Stomach smooth muscle (tissue), 2 donors: ENCODE results near the gene SP3.

Source experiments
- H3K27ac ChIP-seq: one replicate; pipeline ENCODE4 v1.7.0; 2013; ENCODE audit warnings: mild to moderate bottlenecking, low read length, inconsistent platforms
- H3K27me3 ChIP-seq, 2 donors: one replicate each; pipeline ENCODE4 v1.7.0; 2013; ENCODE audit warnings: low read length in 2 of 2; ENCODE audit not compliant: insufficient read depth in 2 of 2, control insufficient read depth in 1 of 2
- H3K36me3 ChIP-seq, 2 donors: one replicate each; pipeline ENCODE4 v1.7.0; 2013; ENCODE audit warnings: low read length in 2 of 2; ENCODE audit not compliant: control insufficient read depth in 2 of 2, insufficient read depth in 2 of 2
- H3K4me1 ChIP-seq: one replicate; pipeline ENCODE4 v1.7.0; 2013; ENCODE audit warnings: low read length; ENCODE audit not compliant: control insufficient read depth, insufficient read depth
- H3K4me3 ChIP-seq, 2 donors: one replicate each; pipeline ENCODE4 v1.7.0; 2013; ENCODE audit warnings: low read length in 2 of 2
- H3K9ac ChIP-seq, 2 donors: one replicate each; pipeline ENCODE4 v1.7.0; 2013; ENCODE audit warnings: low read length in 2 of 2, mild to moderate bottlenecking in 1 of 2
- H3K9me3 ChIP-seq, 2 donors: one replicate each; pipeline ENCODE4 v1.7.0; 2013; ENCODE audit warnings: low read length in 2 of 2; ENCODE audit not compliant: control insufficient read depth in 2 of 2
- donor health status: healthy.
- donor health status: Pancreatic carcinoma.

SP3 gene

DNA sequence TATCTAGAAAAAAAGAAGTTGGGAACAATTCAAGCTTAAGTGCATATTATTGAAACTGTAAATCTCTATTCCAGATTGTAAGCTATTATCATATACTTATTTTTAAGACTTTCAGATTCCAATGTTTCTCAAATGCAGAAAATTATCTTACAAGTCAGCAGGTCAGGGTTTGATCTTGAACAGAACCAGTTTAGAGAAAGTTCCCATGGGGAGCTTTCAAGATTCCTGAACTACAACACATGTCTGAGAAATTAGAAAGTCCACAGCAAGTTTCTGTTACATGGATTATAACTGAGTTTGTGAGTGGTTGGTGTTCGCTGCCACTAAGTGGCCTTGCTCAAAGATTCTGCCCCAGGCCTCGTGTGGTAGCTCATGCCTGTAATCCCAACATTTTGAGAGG is 31.6 kb upstream of the SP3 start:
- Histone ChIP-seq H3K4me3 (no peak overlapping the region), H3K27ac (peak overlapping the region; percentile 50), H3K9ac (no peak overlapping the region), H3K36me3 (no peaks in the 10 kb centered on the region), H3K9me3 (no peaks in the 10 kb centered on the region), H3K27me3 (no peaks in the 10 kb centered on the region), H3K4me1 (peaks cover 27% of the 10 kb centered on the region)

GRCh38 chr2:173993459-173993858 is 28.3 kb upstream of the SP3 start:
- Histone ChIP-seq H3K4me1 (peaks cover 40% of the 10 kb centered on the region), H3K36me3 (no peaks in the 10 kb centered on the region), H3K4me3 (no peak overlapping the region), H3K27me3 (no peaks in the 10 kb centered on the region), H3K9ac (no peak overlapping the region), H3K9me3 (no peaks in the 10 kb centered on the region), H3K27ac (no peak overlapping the region)

DNA sequence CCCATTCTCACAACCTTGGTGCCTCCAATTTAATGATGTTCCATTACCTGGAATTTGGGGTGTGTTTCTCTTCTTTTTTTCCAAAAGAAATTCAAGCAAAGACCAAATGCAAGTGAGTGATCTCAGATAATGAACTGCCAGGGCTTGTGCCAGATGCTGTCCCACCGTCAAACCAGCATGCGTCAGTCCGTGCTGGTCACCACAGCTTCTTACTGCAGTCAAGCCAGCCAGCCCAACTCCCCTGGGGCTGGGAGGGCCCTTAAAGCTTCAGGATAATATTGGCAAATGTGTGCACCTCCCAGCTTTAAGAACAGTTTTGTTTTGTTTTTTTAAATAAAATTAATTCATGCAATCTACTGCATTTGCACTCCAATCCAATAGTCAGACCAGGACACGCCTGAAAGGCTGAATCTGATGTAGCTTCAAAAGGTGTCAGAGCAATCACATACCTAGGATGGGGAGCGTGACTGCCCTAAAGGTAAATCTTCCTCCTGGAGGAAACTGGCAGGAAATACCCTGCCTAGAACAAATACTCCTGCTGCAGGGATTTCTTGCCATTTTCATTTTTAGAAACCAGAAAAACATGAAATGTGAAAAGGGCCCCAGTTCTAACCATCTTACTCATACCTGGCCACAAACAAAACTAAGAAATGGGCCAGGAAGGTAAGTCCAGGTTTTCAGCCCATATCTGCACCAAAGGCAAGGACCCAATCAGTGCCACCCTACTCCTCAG is 26.8 kb upstream of the SP3 start:
- Histone ChIP-seq H3K27me3 (no peaks in the 10 kb centered on the region), H3K36me3 (no peaks in the 10 kb centered on the region), H3K9ac (no peak overlapping the region), H3K4me3 (peak overlapping the region; percentile 49 to 61), H3K27ac (peak overlapping the region; percentile 60), H3K9me3 (no peaks in the 10 kb centered on the region), H3K4me1 (peaks cover 30% of the 10 kb centered on the region)

- peak overlapping the region; percentile 49 to 61 for H3K4me3 ChIP-seq
- peaks cover 26% of the 10 kb centered on the region for H3K4me1 ChIP-seq
- peak overlapping the region; percentile 60 for H3K27ac ChIP-seq
Observed at GRCh38 chr2:173990970-173991819, 26.0 kb upstream of the SP3 start.

GRCh38 chr2:173990245-173990644 is 25.1 kb upstream of the SP3 start:
- no peaks in the 10 kb centered on the region for H3K36me3 ChIP-seq
- no peaks in the 10 kb centered on the region for H3K27me3 ChIP-seq
- H3K4me1 ChIP-seq: peaks cover 26% of the 10 kb centered on the region
- H3K4me3 ChIP-seq: no peak overlapping the region
- peak overlapping the region; percentile 60 for H3K27ac ChIP-seq
- H3K9ac ChIP-seq: no peak overlapping the region
- no peaks in the 10 kb centered on the region for H3K9me3 ChIP-seq

More at GRCh38 chr2:173990970-173991819, 26.0 kb upstream of the SP3 start:
- no peaks in the 10 kb centered on the region for H3K27me3 ChIP-seq
- H3K36me3 ChIP-seq: no peaks in the 10 kb centered on the region
- H3K9me3 ChIP-seq: no peaks in the 10 kb centered on the region
- peak overlapping the region in 1 of 2 donors; percentile 36 for H3K9ac ChIP-seq

DNA sequence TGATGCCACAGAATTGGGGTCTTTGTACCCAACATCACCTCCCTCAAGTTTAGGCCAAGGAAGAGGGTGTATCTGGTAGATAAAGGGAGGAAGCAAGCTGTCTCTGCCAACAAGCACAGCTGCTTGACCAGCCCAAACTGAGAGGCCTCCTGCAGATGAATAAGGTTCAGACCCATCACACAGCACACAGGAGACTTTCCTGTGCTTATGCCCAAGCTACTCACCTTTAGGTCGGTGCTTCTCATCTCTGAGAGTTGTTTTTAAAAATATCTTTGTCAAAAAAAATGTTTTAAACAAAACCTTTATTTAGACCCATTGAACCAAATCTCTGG is 24.7 kb upstream of the SP3 start:
- Histone ChIP-seq H3K27ac (no peak overlapping the region), H3K9ac (no peak overlapping the region), H3K36me3 (no peaks in the 10 kb centered on the region), H3K4me1 (peaks cover 26% of the 10 kb centered on the region), H3K4me3 (no peak overlapping the region), H3K27me3 (no peaks in the 10 kb centered on the region), H3K9me3 (no peaks in the 10 kb centered on the region)

GRCh38 chr2:173989160-173989883 is 24.1 kb upstream of the SP3 start:
- peaks cover 26% of the 10 kb centered on the region for H3K4me1 ChIP-seq
- H3K9me3 ChIP-seq: no peaks in the 10 kb centered on the region
- H3K27me3 ChIP-seq: no peaks in the 10 kb centered on the region
- no peak overlapping the region for H3K9ac ChIP-seq
- no peak overlapping the region for H3K27ac ChIP-seq
- H3K36me3 ChIP-seq: no peaks in the 10 kb centered on the region
- no peak overlapping the region for H3K4me3 ChIP-seq

GRCh38 chr2:173986805-173987204 is 21.6 kb upstream of the SP3 start:
- no peak overlapping the region for H3K27ac ChIP-seq
- no peak overlapping the region for H3K4me3 ChIP-seq
- H3K27me3 ChIP-seq: no peaks in the 10 kb centered on the region
- H3K9ac ChIP-seq: no peak overlapping the region
- no peaks in the 10 kb centered on the region for H3K36me3 ChIP-seq
- peaks cover 26% of the 10 kb centered on the region for H3K4me1 ChIP-seq
- no peaks in the 10 kb centered on the region for H3K9me3 ChIP-seq

DNA sequence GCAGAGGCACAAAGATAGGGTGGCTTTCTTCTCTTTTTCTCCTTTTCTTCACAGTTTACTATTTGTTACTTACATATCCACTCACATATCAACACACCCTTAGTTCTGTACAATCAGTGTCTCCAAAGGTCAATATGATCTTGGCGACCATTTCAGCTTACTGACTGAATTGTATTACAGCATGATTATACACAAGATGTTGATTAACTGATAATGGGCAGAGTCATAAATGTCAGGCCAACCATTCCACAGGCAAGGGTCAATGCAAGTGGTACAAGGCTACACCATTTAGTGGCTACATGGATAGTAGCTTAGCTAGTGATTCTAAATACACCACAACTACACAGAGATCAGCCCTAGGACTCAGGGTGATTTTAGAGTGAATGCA is 20.4 kb upstream of the SP3 start:
- H3K9me3 ChIP-seq: no peaks in the 10 kb centered on the region
- peaks cover 16% of the 10 kb centered on the region for H3K4me1 ChIP-seq
- no peaks in the 10 kb centered on the region for H3K27me3 ChIP-seq
- no peak overlapping the region for H3K4me3 ChIP-seq
- H3K9ac ChIP-seq: no peak overlapping the region
- H3K36me3 ChIP-seq: no peaks in the 10 kb centered on the region
- no peak overlapping the region for H3K27ac ChIP-seq

DNA sequence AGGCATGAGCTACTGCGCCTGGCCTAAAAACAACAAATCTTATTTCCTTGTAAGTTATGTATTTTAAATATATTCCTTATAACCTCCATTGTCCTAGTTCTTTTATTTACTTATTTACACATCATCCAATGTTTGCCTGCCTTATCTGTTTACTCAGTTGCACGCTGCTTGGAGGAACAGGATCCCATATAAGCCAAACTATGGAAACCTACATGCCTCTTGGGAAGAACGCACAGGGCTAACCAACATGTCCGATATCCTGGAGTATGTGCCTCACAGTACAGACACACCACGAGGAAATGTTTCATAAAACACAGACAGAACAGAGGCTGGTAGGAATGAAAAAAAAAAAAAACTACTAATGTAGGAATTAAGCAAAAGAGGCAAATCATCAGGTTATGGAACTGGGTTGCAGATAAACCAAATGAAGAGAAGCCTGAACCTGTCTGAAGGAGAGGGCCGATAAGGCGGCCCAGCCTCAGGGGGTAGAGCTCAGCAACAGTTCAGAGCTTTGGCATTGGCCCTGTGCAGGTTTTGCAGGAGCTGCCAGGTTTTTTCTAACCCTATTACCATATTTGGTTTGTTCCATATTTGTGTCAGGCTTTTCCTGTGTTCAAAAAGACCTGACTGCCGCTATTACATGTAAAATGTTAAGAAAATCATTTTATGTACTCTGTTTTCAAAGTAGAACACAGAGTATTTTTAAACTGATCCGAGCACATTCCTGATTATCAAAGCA is 19.9 kb upstream of the SP3 start:
- H3K27ac ChIP-seq: no peak overlapping the region

More for the DNA sequence above, 19.9 kb upstream of the SP3 start:
- Histone ChIP-seq H3K4me1 (peaks cover 11% of the 10 kb centered on the region), H3K9me3 (no peaks in the 10 kb centered on the region), H3K9ac (no peak overlapping the region), H3K36me3 (no peaks in the 10 kb centered on the region), H3K4me3 (no peak overlapping the region), H3K27me3 (no peaks in the 10 kb centered on the region)
